ENCODE measurements around the gene SLC17A1.

SLC17A1 gene, protein sequence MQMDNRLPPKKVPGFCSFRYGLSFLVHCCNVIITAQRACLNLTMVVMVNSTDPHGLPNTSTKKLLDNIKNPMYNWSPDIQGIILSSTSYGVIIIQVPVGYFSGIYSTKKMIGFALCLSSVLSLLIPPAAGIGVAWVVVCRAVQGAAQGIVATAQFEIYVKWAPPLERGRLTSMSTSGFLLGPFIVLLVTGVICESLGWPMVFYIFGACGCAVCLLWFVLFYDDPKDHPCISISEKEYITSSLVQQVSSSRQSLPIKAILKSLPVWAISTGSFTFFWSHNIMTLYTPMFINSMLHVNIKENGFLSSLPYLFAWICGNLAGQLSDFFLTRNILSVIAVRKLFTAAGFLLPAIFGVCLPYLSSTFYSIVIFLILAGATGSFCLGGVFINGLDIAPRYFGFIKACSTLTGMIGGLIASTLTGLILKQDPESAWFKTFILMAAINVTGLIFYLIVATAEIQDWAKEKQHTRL

DNA sequence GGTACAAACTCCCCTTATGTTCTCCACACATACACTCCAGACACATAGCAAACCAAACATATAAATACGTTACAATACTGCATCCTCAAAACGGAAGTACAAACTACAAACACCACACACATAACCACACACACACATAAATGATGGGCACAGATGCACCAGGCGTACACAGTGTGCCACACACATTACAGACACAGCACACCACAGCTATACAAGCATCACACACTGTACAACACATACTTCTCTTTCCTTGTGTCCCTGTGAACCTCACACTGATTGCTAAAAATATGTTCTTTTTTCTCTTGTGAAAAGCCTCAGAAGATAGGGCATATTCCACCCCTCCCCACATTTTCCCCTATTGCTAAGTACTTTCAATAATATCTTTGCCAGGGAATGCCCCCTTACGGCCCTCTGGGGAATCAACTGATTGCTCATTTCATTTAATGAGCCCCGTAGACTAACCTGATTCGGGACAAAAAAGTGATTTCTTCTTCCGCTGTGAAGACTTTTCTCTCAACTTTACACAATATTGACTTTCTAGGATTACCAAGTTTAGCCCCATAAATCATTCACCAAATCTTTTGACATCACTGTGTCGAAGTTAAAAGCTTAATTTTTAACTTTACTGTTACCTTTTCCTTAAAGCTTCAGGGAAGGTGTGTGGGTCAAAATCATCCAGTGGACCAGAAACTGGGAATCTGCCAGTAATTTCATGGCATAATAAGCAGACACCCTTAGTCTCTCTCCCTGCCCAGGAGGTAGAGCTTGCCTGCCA, at the start of gene SLC17A1:
TSS of gene SLC17A1 (minus strand) at position 521 of the 775 bp plus-strand sequence. CDS start 1,495 bp downstream, outside the sequence.
- DNase-seq = no peak

DNA sequence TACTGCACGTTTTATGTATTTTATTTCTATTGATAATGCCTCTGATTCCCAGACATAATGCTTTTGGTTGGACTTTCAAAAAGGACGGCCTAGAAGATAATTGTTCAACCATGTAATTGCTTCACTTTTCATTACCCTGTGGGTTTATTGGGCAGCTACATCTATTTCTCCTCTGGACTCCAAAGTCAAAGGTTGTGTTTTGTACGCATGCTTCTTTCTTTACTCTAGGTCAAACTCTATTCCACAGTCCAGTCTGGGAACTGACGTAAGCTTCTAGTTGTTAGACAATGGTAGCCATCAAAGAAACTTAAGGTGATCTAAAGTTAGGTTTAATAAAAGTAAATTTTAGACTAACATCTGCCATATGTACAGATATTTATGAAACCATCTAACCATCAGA, 48.7 kb upstream of the SLC17A1 start:
- no peak for DNase-seq

DNA sequence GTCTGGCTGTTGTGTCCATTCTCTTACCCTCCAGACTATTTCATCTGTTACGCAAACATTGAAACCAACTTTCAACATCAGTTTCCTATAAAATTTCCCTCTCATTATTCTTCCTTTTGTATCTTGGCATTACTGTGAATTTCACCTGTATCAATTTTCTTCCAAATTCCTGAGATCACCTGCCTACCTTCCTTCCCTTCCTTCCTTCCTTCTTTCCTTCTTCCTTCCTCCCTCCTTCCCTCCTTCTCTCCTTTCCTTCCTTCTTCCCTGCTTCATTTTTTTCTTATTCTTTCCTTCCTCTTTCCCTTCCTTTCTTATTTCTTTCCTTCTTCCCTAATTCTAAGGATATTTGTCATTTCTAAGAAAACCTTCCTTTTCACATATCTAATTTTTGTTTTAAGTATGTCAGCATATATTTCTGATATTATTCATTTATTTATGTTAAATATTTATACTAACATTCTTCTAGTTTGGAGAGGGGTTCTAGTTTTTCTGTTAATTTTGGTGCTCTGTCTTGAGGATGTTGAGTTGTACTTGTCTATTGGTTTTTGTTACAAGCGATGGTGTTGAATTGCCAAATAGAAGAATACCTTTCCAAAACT, 47.0 kb upstream of the SLC17A1 start:
- no peak for DNase-seq

DNA sequence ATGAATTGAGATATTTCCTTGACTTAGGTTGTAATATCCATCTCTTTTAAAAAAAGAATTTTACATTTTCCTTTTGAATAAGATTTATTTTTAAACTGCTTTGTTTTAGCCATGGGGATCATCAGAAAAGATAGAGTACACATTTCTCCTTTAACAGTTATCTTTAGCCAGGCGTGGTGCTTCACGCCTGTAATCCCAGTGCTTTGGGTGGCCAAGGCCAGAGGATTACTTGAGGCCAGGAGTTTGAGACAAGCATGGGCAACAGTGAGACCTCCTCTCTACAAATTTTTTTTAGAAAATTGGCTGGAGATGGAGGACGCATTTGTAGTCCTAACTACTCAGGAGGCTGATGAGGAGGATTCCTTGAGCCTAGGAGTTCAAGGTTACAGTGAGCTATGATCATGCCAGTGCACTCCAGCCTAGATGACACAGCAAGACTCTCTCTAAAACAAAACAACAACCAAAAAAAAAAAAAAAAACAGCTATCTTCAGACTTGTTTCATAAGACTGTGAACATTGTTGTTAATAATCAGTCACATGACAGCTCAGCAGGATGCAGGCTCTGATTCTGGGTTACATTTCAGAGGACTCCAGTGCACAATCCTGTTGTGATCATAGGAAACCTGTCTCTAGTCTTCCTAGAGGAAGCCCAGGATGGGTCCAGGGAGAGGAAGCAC, 44.2 kb upstream of the SLC17A1 start:
- no peak for DNase-seq

DNA sequence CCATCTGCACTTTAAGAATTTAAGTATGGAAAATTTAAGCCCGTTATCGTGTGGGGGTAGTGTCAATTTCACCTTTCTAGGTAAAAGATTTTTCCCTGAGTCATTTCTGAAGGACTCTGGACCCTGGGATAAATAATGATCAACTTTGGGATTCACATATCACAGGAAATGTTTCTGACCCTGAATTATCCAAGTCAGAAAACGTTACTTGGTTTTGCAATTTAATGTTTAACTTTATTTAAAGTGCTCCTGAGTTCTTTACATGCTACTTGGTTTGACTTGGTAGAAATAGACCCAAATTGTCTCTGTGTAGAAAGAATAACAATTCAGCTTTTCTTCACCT, 43.7 kb upstream of the SLC17A1 start:
- DNase-seq = no peak

DNA sequence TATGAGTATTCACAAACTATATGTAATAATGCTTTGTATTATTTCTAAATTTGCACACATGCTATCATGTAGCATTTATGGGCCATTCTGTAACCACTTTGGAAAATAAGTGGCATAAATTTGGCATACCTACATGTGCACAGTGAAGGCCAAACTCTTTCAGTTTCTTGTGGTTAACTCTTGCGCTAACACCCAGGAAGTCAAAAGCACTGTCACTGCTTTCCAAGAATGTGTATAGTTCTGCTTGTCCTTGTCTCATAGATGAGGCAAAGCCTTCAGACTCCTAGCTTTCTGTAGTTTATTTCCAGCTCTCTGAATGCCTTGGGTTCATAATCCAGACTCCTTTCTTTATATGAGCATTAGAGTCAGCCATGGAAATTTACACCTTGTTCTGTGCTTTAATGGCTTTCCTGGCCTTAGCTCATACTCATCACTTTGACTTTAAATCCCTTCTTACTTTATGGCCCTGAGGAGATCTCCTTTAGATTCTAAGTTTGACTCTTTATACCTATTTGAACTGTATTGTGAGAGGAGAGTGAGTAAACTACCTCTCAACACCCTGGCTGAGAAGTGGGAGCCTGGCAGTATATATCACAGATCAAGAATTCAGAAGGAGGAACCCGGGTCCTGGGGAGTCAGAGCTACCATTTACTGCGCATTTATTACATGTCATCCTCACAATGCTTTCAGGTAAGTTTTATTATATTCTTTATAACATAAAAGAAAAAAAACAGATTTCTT, 43.1 kb upstream of the SLC17A1 start:
- no peak for DNase-seq

DNA sequence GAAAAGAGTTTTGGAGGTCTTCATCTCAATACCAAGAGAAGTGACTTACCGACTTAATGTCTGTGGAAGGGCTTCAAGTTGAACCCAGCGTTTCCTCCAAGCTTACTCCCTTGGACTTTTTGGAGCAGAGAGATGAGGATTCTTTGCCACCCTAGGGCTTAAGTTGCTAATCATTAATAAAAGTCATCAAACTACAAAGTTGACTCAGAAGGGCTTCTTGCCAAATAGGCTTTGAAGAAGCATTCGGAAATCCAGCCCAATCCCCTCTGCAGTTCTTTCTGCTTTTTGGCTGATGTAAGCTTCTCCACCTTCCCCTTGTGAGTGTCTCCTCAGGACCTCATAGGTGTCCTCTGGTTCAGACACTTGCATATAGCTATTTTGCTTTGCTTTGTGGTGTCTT, 42.3 kb upstream of the SLC17A1 start, which contains the start of gene SLC17A3:
TSS of gene SLC17A3 (minus strand) at position 126 of the 400 bp plus-strand sequence. CDS start 5,856 bp downstream, outside the sequence.
- no peak for DNase-seq

DNA sequence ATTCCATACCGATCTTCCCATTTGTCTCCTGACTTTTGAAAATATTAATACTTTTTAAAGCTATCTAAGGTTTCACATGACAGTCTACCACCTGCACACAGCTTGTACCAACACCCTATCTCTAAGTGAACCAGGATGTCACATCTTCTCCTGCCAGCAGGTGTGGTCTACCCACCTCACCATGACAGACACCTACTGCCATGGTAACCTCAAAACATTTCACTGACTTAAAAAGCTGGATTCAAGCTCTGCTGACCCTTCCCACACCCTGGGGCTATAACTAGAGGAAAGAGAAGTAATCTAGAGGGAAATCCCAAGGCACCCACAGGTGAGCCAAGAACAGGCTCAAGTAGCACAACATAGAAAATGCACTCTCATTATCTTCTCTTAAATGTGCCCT, 41.0 kb upstream of the SLC17A1 start:
- DNase-seq = peak; percentile 18

DNA sequence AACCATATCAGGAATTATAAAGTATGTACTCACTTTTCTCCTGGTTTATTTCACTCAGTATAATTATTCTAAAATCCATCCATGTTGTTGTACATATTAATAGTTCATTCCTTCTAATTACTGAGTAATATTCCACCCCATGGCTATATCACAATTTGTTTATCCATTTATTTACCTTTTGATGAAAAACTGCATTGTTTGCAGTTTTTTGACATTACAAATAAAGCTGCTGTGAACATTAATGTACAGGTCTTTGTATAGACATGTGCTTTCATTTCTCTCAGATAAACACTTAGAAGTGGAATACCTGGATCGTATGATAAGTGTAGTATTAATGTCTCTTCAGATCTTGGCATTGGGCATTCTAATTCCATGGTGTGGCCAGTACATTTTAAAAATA, 38.0 kb upstream of the SLC17A1 start:
- DNase-seq = no peak

DNA sequence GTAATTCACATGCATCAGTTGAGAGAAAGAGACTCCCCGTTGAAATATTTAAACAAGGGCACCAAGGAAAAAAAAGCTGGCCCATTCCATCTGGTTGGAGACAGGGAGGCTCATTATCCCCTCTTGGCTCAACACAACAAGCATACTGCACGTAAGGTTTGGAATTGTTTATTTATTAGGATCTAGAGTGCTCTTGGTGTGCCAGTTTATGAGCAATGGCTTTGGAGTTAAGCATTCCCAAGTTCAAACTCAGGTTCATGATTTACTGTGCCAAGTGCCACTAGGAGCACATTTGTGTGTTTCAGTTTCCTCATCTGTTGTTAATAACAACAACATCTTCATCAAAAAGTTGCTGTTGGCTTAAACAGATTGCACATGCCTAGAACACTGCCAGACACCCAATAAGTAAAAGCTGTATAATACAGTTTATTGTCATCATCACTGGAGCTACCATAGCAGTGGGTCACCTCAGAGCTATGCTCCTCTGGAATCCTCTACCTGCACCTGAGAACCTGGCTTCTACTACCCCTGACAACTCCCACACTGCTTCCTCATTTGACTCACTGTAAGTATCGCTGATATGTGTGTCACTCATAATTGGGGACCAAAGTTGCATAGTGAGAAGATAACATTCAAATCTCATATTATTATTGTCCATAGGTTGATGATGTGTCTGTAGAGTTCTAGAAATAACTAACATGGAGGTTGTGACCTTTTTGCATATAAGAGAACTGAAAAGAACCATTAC, 36.8 kb upstream of the SLC17A1 start:
- DNase-seq = no peak

DNA sequence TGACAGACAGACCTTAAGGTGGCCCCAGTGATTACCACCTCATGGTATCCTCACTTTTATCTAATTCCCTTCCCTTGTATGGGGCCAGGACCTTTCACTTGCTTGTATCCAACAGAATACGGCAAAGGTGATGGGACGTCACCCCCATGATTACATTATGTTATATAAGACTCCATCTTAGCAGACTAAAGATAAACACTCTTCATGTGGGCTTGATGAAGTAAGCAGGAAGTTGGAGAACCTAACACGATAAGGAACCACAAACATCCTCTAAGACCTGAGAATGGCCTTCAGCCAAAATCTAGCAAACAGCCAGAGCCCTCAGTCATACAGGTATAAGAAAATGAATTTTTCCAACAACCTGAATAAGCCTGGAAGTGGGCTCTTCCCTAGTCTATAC, 34.2 kb upstream of the SLC17A1 start:
- DNase-seq = peak; percentile 19

DNA sequence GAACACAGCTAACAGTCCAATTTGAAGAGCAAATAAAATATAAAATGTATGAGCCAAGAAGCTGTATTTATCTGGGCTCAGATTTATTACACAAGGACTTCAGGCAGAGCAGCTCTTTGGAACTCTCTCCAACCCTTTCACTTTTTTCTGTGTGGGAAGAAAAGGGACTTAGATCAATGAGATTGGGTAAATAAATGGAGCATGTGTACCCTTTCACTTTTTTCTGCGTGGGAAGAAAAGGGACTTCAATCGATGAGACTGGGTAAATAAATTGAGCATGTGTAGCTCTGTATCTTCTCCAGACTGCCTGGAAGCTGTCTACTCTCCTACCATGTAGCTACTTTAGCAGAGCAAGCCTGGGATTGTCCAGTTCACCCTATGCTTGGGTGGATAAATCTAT, 31.5 kb upstream of the SLC17A1 start:
- no peak for DNase-seq

DNA sequence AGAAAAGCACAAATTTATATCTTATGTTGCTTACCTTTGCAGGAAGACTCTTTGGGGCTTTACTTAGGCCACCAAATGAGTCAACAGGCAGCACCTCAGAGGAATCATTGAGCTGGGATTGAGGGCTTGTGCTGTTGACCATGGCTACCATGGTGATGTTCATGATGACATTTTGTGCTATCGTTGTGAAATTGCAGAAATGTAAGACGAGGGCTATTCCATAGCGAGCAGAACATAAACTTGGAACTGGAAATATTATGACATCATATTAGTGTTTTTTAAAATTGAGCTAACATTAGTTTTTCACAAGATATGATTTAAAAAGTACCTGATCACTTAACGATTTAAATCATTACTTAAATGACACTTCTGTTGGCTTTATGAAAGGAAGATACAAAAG, 30.3 kb upstream of the SLC17A1 start:
- DNase-seq = no peak

DNA sequence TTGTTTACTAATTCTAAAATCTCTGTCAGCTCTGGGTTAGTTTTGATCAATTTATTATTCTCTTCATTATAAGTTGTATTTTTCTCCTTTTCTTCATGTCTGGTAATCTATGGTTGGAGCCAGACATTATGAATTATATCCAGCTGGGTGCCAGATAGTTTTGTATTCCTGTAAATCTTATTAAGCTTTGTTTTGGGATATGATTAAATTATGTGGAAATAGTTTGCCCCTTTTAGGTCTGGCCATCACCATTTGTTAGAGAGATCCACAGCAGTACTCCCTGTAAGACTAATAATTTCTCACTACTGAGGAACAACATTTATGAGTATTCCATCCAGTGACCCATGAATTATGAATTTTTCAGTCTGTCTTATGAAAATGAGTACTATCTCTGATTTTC, 20.9 kb upstream of the SLC17A1 start:
- DNase-seq = no peak

DNA sequence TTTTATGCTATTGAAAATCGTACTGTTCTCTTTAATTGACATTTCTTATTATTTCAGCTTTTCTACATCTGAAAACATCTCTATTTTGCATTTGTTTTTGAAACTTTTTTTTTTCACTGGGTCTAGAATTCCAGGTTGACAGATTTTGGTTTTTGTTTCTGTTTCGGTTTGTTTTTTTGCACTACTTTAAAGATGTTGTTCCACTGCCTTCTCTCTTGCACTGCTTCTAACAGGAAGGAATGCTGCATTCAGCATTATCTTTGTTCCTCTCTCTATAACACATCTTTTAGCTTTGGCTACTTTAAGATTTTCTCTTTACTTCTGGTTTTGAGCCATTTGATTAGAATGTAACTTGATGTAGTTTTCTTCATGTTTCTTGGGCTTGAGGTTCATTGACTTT, 20.1 kb upstream of the SLC17A1 start:
- DNase-seq = no peak

DNA sequence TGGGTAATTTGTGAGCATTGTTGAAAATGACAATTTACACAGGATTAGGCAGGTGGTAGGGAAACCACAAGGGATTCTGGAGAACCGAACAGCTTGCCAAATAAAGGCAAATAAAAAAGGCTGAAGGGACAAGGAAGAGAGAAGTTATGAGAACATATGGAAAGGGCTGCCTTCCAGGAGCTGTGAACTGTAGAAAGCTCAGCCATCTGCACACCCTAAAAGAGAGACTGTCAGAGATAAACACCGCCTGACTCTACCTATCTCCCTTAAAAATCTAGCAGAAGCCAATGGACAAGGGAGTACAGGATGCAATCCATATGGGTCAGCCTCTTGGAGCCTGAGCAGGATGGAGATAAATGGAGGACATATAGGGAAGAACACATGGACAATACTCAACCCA, 12.7 kb upstream of the SLC17A1 start:
- DNase-seq = no peak

DNA sequence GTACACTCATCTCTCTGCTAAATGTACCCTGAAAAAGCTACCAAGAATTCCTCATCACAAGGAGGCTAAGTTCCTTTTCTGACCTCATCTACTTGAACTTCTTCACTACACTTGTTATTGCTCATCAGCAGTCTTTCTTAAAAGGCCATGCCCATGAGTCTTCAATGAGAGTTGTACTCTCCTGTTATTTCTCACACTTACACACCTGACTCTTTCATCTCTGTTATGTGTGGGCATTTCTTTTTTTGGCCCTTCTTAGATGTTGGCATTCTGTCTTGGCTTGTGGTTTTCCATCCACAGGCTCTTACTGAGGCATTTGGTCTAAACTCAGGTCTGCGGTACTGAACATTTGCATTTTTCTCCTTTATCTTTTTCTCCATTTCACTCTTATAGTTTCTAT, 10.7 kb upstream of the SLC17A1 start:
- DNase-seq = no peak

DNA sequence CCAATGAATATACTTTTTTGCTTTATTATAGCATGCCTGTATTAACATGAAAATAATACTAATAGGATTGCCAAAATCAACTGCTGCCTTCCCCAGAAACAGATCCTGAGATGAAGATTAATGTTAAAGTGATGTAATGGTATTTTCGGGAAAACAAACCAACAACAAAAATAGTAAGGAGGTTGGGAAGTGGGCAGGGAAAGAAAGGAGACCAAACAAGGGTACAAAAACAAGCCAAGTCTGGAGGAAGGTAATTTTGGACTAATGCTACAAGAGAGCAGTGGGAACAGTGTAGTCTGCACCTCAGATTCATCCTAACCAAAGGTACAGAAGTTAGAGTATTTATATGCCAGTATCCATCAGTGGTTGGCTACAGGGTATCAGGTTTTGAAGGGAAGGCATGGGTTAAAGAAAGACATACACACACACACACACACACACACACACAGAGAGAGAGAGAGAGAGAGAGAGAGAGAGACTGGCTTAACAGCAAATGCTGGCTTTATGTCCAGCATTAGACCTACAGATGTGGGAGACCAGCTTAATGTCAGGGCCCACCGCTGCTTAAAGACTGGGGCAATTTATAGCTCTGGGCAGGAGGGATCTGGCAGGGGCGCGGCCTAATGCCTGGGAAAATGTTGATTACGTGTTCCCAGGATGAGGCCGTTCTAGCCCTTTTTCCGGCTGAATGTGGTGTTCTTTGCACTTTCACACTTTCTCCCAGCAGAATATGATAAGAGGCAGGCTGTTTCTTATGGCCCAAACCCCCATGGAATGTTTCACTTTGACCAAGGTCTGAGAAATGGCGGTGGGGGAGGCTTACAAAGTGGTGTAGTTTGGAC, 3.8 kb upstream of the SLC17A1 start:
- DNase-seq = no peak

DNA sequence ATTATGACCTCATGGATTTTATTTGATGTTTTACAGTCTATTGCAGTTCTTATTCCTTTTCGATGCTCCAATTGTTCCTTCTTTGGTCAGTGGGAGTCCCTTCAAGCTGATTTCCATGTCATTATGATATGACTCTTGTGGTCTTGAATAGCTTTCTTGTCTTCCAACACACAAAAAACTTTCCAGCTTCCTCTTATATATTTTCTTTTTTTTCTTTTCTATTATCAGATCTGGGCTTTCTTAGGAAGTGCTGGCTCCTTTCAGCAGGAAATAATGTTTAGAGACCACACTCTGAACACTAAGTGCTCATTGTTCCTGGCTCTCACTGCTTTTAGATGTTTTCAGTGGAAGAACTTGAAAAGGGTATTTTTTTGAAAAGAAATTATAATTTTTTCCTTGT, 3.1 kb upstream of the SLC17A1 start:
- DNase-seq = no peak

DNA sequence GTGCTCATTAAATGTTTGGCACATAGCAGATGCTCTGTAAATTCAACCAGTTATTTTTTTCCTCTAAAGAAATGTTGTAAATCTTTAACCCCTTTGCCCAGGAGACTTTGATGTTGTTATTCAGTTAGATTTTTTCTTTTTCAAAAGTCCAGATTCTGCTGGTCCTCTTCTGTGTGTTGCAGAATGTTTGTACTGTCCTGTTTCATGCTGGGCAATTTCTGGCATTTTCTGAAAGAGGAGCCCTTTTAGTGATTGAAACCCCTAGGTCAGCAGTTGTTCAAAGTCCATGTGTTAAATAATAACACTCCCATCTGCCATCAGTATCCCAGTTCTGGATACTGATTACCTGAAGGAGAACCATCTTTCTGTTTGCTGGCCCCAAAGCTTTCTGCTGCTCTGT, 1.3 kb upstream of the SLC17A1 start:
- DNase-seq = no peak

DNA sequence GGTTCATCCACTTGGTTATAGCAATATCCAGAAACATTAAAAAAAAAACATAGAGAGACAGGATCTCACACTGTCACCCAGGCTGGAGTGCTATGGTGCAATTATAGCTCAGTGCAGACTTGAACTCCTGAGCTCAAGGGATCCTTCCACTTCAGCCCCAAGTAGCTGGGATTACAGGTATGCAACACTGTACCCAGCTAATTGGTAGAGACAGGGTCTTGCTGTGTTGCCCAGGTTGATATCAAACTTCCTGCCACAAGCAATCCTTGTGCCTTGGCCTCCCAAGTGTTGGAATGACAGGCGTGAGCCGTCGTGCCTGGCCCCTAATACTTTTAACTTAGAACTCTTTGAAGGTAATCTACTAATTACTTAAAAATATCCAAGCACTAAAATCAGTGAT, 818 bp upstream of the SLC17A1 start:
- no peak for DNase-seq

All from CD4-positive, alpha-beta T cell treated with Interleukin-15 for 1 hour (primary cell).